K562 (cell line): ENCODE measurements around the gene TP53BP2. TPM values are rescaled to one million over a fixed set of nuclear protein-coding genes. Genes with fewer than 3 reads are reported as not detected.
A peak's percentile ranks its signal among the peaks of the same experiment; 100 is the strongest.

Source experiments
- AFF4 ChIP-seq: sonication (generic); formaldehyde crosslinking; IDR thresholded peaks from 2 replicates; pipeline ENCODE4 v1.8.0; 2023; ENCODE audit warnings: mild to moderate bottlenecking, missing genetic modification reagents
- BDP1 ChIP-seq: IDR thresholded peaks from 3 replicates; pipeline ENCODE4 v1.6.1; 2011; ENCODE audit not compliant: insufficient read length, insufficient read depth
- CUX1 ChIP-seq: fragments of 200-800 bp; sonication (Bioruptor generic); IDR thresholded peaks from 2 replicates; pipeline ENCODE4 v1.6.1; 2016; ENCODE audit warnings: missing genetic modification characterization, missing compliant biosample characterization
- ETV6 ChIP-seq, 3 experiments: fragments of 150-350 bp in 1 of 3; sonication (generic) in 1 of 3; formaldehyde crosslinking in 1 of 3; IDR thresholded peaks; 2 replicates each; pipeline versions ENCODE4 v1.6.1 to v1.8.0; 2014 to 2022; ENCODE audit warnings: borderline replicate concordance in 2 of 3, low read depth in 2 of 3, antibody characterized with exemption in 1 of 3, low read length in 1 of 3, mild to moderate bottlenecking in 1 of 3, missing genetic modification reagents in 1 of 3
- FIP1L1 ChIP-seq: fragments of 200-400 bp; formaldehyde crosslinking; IDR thresholded peaks from 2 replicates; pipeline ENCODE4 v1.6.1; 2018; ENCODE audit warnings: mild to moderate bottlenecking, low read depth, low read length; ENCODE audit not compliant: poor library complexity, severe bottlenecking
- MECOM ChIP-seq: fragments of 250-450 bp; sonication (Bioruptor Pico); IDR thresholded peaks from 2 replicates; pipeline ENCODE4 v1.8.0; 2022; ENCODE audit warnings: inconsistent platforms
- PURB ChIP-seq: sonication (generic); formaldehyde crosslinking; IDR thresholded peaks from 2 replicates; pipeline ENCODE4 v1.9.0; 2021; ENCODE audit warnings: low read depth, mild to moderate bottlenecking, missing genetic modification reagents
- RAD21 ChIP-seq, 2 experiments: fragments of 250-450 bp in 1 of 2; fragments of 450-650 bp in 1 of 2; sonication (Bioruptor Pico) in 1 of 2; formaldehyde crosslinking in 1 of 2; IDR thresholded peaks in 1 of 2; conservative IDR thresholded peaks in 1 of 2; 2 replicates each; pipeline versions ENCODE4 v1.4.0 to v1.8.0; 2020 to 2022; ENCODE audit warnings: mild to moderate bottlenecking in 2 of 2, moderate library complexity in 1 of 2
- ZNF263 ChIP-seq: sonication (generic); formaldehyde crosslinking; IDR thresholded peaks from 2 replicates; pipeline ENCODE4 v1.8.0; 2022; ENCODE audit warnings: mild to moderate bottlenecking, missing genetic modification reagents, borderline replicate concordance
- ZNF311 ChIP-seq: fragments of 250-450 bp; sonication (Bioruptor Pico); IDR thresholded peaks from 2 replicates; pipeline ENCODE4 v1.4.0; 2020; ENCODE audit warnings: mild to moderate bottlenecking, moderate library complexity
- ZNF592 ChIP-seq: fragments of 450-650 bp; IDR thresholded peaks from 2 replicates; pipeline ENCODE4 v1.6.1; 2017; ENCODE audit warnings: antibody characterized with exemption, mild to moderate bottlenecking
- polyA plus RNA-seq, 8 experiments: library from polyadenylated mRNA; depleted of rRNA in 4 of 8; stranded (reverse) in 5 of 8; unstranded in 3 of 8; fragments of >200 nt; fragmentation: Nextera tagmentation in 2 of 8; fragmentation: Illumina TruSeq in 1 of 8; extraction: Ambion mirVana in 2 of 8; extraction: Trizol in 1 of 8; gene quantifications; 2 replicates each; pipeline versions ENCODE4 v1.2.1 to v1.2.3, GENCODE V29; 2011 to 2014; ENCODE audit warnings: inconsistent platforms in 1 of 8, missing spikeins in 1 of 8
- total RNA-seq, 7 experiments: library from RNA; depleted of rRNA in 6 of 7; stranded (reverse); fragments of >200 nt in 6 of 7; fragmentation: Illumina TruSeq in 2 of 7; extraction: Trizol in 2 of 7; gene quantifications; 2 replicates each; pipeline versions ENCODE4 v1.2.1 to v1.2.3, GENCODE V29; 2011 to 2021; ENCODE audit warnings: low replicate concordance in 1 of 7

The TP53BP2 gene
- total and polyA plus RNA-seq, 9 of the 15 experiments (the other 6 are each of a cell fraction or from before 2014, with no cell fraction given) = 17.0 to 69.6 (median 40.1) TPM

- no peak for TF ChIP-seq CUX1 (CRISPR knock-in tag)
- peak; percentile 70 for TF ChIP-seq ZNF592
- peak; percentile 70 for TF ChIP-seq FIP1L1
- 0 out of 2 replicates have a peak, but pooled peaks have one; percentile 51 for TF ChIP-seq MECOM
- TF ChIP-seq PURB (CRISPR knock-in tag) = no peak
- TF ChIP-seq RAD21 (CRISPR knock-in tag; conservative IDR thresholded peaks at IDR 0.05 in 1 of 2, IDR thresholded peaks at IDR 0.05 in 1 of 2) = peak; percentile 91 to 94
- no peak for TF ChIP-seq BDP1
- no peak for TF ChIP-seq ZNF311
- TF ChIP-seq ZNF263 (CRISPR knock-in tag) = no peak
- peak; percentile 34; the same call in 1 of the 2 replicates for TF ChIP-seq AFF4 (CRISPR knock-in tag)
- TF ChIP-seq ETV6 (IDR thresholded peaks at IDR 0.05; ENCODE audit: borderline replicate concordance in 1 of 2, low read depth in 2 of 2, low read length in 1 of 2) = no peak
- TF ChIP-seq ETV6 (CRISPR knock-in tag; IDR thresholded peaks at IDR 0.05; ENCODE audit: borderline replicate concordance) = 0 out of 2 replicates have a peak, but pooled peaks have one; percentile 42
Measured at GRCh38 chr1:223748773-223749733, 96.7 kb downstream of the TP53BP2 start (continued).
